BE2C (cell line): Measurements from ENCODE around the gene FOXJ3.

Experiments
- DNase-seq: peaks from one replicate; pipeline ENCODE4 v3.0.0-alpha.2; 2020
- H3K27me3 ChIP-seq: fragments of 250-450 bp; sonication (Bioruptor Pico); 2 replicates; pipeline ENCODE4 v1.5.1; 2020; ENCODE audit warnings: mild to moderate bottlenecking
- H3K36me3 ChIP-seq: fragments of 250-450 bp; sonication (Bioruptor Pico); 2 replicates; pipeline ENCODE4 v1.5.1; 2020; ENCODE audit warnings: mild to moderate bottlenecking
- H3K4me1 ChIP-seq: fragments of 250-450 bp; sonication (Bioruptor Pico); 2 replicates; pipeline ENCODE4 v1.5.1; 2020
- H3K4me3 ChIP-seq: 2 replicates; pipeline ENCODE4 v1.5.1; 2011; ENCODE audit warnings: low read depth, low read length
- H3K9me3 ChIP-seq: fragments of 250-450 bp; sonication (Bioruptor Pico); 2 replicates; pipeline ENCODE4 v1.5.1; 2020
- TF ChIP-seq, protein P1 (sequence below): IDR thresholded peaks from 2 replicates; pipeline ENCODE4 v1.5.1; 2012; ENCODE audit warnings: mild to moderate bottlenecking, low read depth, low read length

FOXJ3 gene

DNA sequence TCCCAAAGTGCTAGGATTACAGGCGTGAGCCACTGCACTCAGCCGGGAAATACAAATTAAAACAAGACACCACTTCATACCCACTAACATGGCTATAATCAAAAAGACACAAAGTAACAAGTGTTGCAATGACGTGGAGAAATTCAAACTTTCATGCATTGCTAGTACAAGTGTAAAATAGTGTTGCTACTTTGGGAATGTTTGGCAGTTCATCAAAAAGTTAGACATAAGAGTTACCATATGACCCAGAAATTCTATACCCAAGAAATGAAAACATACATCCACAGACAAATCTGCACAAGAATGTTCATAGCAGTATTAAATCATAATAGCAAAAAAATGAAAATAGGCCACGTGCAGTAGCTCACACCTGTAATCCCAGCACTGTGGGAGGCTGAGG, 16.4 kb downstream of the FOXJ3 start:
- TF ChIP-seq, protein P1, sequence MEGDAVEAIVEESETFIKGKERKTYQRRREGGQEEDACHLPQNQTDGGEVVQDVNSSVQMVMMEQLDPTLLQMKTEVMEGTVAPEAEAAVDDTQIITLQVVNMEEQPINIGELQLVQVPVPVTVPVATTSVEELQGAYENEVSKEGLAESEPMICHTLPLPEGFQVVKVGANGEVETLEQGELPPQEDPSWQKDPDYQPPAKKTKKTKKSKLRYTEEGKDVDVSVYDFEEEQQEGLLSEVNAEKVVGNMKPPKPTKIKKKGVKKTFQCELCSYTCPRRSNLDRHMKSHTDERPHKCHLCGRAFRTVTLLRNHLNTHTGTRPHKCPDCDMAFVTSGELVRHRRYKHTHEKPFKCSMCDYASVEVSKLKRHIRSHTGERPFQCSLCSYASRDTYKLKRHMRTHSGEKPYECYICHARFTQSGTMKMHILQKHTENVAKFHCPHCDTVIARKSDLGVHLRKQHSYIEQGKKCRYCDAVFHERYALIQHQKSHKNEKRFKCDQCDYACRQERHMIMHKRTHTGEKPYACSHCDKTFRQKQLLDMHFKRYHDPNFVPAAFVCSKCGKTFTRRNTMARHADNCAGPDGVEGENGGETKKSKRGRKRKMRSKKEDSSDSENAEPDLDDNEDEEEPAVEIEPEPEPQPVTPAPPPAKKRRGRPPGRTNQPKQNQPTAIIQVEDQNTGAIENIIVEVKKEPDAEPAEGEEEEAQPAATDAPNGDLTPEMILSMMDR, result no peak
- H3K9me3 ChIP-seq, result no peaks in the 10 kb centered on the region
- no peak for DNase-seq
- no peak overlapping the region for H3K4me3 ChIP-seq
- no peaks in the 10 kb centered on the region for H3K4me1 ChIP-seq
- H3K36me3 ChIP-seq, result no peaks in the 10 kb centered on the region
- no peaks in the 10 kb centered on the region for H3K27me3 ChIP-seq

DNA sequence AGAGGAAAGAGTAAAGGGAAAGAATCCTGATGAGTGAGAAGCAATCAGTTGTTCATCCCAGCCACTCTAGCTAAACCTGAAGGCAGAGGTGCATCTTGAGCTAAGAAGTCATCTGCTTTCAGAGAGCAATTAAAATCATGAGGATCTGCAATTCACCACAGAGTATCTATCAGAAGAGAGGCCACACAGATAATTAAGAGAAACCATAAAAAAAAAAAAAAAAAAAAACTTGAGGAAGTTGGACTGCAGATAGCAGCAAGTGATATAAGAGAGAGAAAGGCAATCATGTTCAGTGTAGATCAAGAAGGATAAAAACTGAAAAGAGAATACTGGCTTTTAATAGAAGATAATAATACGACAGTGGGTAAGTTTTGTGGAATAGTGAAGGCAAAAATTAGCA, 17.7 kb downstream of the FOXJ3 start:
- no peaks in the 10 kb centered on the region for H3K9me3 ChIP-seq
- H3K4me3 ChIP-seq, result no peak overlapping the region
- H3K4me1 ChIP-seq, result no peaks in the 10 kb centered on the region
- no peaks in the 10 kb centered on the region for H3K27me3 ChIP-seq
- H3K36me3 ChIP-seq, result no peaks in the 10 kb centered on the region
- no peak for DNase-seq
- TF ChIP-seq, protein P1, result no peak

DNA sequence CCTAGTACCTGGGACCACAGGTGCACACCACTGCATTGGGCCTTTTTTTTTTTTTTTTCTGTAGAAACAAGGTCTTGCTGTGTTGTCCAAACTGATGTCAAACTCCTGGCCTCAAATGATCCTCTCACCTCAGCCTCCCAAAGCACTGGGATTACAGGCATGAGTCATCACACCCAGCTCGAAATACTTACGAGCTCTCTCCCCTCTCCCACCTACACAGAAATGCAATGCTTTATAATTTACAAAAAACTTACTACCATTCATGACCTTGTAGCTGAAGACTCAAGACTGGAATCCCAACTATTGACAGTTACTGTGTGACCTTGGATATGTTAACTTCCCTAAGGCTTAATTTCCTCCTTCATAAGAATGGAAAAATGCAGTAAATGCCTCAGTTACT, 18.7 kb downstream of the FOXJ3 start:
- H3K4me3 ChIP-seq, result no peak overlapping the region
- no peaks in the 10 kb centered on the region for H3K4me1 ChIP-seq
- DNase-seq, result no peak
- no peaks in the 10 kb centered on the region for H3K27me3 ChIP-seq
- no peaks in the 10 kb centered on the region for H3K36me3 ChIP-seq
- TF ChIP-seq, protein P1, result no peak
- H3K9me3 ChIP-seq, result no peaks in the 10 kb centered on the region

DNA sequence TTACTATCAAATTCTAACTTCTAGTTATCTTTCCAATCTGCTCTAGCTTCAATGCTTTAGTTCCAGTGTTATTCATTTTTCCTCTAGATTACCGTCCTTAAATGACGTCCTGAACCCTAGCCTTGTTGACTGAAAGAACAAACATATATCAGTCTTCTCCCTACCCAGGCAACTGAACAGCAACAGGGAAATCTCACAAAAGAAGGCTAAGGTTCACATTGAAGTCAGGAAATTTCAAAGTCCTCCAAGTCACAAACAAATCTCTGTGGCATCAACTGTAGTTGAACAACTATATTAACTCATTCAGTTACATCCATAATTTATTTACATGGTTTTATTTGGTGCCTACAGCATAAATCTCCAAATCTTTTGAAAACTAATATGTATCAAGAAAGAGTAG, 19.5 kb downstream of the FOXJ3 start:
- TF ChIP-seq, protein P1, result no peak
- Histone ChIP-seq H3K36me3 (no peaks in the 10 kb centered on the region), H3K4me1 (no peaks in the 10 kb centered on the region), H3K27me3 (no peaks in the 10 kb centered on the region), H3K9me3 (no peaks in the 10 kb centered on the region), H3K4me3 (no peak overlapping the region)
- no peak for DNase-seq

DNA sequence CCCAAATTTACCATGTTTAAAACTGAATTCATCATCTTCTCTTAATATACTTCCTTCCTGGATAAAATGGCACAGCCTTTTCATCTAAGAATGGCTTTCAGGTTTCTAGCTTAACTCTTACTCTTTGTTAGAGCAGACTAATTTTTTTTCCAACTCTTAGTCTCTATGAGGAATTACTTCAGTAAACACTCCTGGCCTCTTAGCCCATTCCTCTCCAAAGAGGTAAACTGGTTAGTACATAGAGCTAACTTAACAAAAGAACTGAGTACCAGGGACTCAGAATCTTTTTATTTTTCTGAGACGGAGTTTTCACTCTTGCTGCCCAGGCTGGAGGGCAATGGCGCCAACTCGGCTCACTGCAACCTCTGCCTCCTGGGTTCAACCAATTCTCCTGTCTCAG, 21.1 kb downstream of the FOXJ3 start:
- Histone ChIP-seq H3K36me3 (no peaks in the 10 kb centered on the region), H3K27me3 (no peaks in the 10 kb centered on the region), H3K9me3 (no peaks in the 10 kb centered on the region), H3K4me3 (no peak overlapping the region), H3K4me1 (no peaks in the 10 kb centered on the region)
- no peak for DNase-seq
- TF ChIP-seq, protein P1, result no peak

DNA sequence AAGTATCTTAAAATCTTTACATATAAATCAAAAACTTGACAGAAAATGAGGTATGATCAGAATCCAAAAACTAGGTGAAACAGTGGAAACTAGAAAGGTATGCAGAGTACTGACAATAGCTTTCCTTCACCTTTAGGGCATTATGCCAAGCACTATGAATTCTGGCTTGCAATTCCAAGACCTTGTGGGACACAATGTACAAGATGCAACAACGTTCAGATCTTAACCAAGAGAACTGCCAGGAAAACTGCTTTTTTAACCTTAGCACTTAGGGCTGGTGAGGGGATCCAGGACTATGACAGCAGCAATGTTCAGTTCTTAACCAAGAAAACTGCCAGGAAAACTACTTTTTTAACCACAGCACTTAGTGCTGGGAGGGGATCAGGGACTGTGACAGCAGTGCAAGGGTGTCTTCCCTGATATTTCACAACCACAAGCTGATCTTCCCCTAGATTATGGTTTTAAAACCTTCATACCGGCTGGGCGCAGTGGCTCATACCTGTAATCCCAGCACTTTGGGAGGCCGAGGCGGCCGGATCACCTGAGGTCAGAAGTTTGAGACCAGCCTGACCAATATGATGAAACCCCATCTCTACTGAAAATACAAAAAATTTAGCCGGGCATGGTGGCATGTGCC, 22.3 kb downstream of the FOXJ3 start:
- H3K4me3 ChIP-seq, result no peak overlapping the region
- no peak for DNase-seq
- H3K4me1 ChIP-seq, result no peaks in the 10 kb centered on the region
- H3K36me3 ChIP-seq, result no peaks in the 10 kb centered on the region
- TF ChIP-seq, protein P1, result no peak
- H3K27me3 ChIP-seq, result no peaks in the 10 kb centered on the region
- H3K9me3 ChIP-seq, result no peaks in the 10 kb centered on the region
